Stimulated activated CD8-positive, alpha-beta memory T cell treated with anti-CD3 and anti-CD28 coated beads, Interleukin-4, amount 100 ng/mL, for 48 hours (primary cell): ENCODE results near the gene SH3D19.

Source experiments
- DNase-seq: peaks from one replicate; pipeline ENCODE4 v3.0.0-alpha.2; 2020

The SH3D19 gene, protein sequence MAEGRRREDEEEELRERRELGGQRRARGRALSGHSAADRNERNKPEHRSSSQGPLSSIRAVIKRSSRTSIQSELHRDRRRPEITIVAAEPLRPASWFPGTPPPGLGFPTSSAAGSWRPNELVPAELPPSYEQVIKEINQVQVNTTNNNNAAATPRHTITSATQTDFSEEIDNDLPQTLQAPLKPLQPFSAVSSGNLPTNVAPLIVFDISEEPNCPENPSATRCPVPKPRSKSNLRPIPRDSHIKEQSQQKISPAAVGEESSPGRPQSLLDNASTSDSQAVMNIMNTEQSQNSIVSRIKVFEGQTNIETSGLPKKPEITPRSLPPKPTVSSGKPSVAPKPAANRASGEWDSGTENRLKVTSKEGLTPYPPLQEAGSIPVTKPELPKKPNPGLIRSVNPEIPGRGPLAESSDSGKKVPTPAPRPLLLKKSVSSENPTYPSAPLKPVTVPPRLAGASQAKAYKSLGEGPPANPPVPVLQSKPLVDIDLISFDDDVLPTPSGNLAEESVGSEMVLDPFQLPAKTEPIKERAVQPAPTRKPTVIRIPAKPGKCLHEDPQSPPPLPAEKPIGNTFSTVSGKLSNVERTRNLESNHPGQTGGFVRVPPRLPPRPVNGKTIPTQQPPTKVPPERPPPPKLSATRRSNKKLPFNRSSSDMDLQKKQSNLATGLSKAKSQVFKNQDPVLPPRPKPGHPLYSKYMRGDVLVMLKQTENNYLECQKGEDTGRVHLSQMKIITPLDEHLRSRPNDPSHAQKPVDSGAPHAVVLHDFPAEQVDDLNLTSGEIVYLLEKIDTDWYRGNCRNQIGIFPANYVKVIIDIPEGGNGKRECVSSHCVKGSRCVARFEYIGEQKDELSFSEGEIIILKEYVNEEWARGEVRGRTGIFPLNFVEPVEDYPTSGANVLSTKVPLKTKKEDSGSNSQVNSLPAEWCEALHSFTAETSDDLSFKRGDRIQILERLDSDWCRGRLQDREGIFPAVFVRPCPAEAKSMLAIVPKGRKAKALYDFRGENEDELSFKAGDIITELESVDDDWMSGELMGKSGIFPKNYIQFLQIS

DNA sequence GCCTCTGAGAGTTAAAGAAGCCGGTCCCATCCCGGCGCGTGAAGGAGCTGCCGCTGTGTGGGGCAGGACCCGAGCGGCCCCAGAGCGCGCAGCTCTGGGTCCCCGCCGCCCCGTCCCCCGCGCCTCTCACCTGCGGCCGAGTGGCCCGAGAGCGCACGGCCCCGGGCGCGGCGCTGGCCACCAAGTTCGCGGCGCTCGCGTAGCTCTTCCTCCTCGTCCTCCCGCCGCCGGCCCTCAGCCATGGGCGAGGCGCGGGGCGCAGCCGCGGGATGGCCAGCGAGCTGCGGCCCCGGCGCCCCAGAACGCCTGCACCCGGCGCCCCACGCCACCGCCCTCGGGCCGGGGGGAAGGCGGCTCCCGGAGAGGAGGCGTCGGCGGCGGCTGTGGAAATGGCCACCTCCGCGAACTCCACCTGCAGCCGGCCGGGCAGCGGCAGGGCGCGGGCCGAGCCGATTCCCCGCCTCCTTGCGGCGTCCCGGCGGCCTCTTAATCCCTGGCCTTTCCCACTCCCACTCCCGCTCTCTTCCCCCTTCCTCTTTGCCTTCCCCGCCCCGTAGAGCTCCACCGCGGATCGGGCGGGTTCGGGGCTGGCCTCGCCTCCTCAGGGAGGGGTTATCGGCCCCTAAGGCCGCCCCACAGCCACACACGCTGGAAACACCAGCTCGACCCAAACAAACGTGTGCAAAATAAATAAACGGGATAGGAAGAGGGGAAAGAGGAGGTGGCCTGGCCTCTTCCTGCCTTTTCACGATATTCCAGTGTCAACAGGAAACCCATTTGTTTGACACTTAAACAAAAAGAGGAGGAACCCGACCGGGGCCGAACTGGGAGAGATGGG is at the start of gene SH3D19:
Gene SH3D19, minus strand, starts transcription at position 495 of the 838 bp plus-strand sequence. Its CDS starts 253 bp downstream, at position 242.
- DNase-seq = no peak

DNA sequence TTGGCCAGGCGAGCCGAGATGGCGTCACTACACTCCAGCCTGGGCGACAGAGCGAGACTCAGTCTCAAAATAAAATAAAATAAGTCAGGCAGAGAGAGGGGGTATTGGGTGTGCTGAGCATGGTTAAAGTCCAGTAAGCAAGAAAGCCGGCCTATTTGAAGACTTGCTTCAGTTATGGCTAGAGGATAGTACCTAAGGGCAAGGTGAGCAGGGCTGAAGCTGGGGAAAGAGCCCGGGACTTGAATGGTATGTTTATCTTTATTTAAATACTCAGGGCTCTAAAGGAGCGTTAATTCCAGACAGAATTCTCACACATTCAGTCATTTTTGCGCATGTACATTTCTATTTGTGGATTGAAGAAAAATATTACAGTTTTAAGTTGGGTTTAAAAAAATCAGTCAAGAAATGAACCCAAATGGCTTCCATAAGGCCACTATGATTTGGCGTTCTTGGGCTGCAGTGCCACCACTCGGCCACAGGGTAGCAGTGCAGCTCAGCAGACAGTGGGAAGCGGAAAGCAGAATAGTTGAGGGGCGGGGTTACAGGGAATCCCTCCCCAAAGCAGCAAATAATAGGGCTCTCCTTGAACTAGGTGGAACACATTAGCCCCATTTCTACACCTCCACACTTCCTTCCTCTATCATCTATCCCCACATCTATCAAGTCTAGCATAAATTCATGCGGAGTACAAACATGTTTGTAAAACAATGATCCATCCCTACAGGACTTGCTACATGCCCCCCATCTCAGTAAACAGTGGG is 37.2 kb upstream of the SH3D19 start:
- peak; percentile 84 for DNase-seq

DNA sequence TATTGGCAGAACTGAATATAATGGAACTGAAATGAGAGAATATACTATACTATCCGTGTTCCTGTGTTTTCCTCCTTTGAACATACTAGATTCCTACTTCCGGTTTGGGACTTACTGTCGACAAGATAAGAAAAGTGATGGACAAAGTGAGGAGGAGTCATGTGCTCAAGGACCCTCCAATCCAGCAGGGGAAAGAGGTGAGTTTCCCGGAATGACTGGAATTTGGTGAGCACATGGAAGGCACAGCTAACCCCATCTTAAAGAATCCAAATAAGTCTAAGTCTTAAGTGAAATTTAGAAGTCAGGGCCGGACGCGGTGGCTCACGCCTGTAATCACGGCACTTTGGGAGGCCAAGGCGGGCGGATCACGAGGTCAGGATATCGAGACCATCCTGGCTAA is 36.6 kb upstream of the SH3D19 start:
- no peak for DNase-seq

DNA sequence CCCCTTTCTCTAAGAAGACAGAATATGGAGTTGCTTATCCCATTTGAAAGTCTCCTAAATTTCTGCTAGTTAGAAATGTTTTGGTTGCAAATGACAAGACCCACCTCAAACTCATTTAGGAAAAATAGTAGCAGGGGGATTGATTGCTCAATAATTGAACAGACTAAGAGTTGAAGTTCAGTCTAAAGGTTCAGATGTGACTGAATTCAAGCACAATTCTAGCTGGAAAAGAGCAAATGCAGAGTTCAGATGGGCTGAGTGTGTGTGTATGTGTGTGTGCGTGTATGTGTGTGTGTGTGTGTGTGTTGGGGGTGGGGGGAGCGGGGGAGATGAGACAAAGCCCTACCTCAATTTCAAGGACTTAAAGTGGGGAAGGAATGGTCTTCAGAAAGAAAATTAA is 35.7 kb upstream of the SH3D19 start:
- no peak for DNase-seq

DNA sequence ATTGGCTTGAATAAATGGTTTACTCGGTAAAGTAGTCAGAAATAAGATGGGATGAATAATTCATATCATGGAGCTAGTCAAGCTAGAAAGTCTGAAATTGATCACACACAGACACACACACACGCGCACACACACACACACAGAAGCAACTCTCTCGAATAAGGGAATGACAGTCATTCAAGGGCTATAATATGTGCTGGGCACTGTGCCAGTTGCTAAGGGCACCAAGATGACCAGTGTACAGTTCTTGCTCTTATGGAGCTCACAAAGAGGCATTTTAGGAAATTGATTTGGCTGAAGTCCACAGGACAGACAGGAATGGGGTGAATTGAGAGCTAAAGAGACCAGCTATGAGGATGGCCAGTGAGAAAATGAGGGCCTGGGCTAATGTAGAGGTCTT is 34.2 kb upstream of the SH3D19 start:
- DNase-seq = no peak

DNA sequence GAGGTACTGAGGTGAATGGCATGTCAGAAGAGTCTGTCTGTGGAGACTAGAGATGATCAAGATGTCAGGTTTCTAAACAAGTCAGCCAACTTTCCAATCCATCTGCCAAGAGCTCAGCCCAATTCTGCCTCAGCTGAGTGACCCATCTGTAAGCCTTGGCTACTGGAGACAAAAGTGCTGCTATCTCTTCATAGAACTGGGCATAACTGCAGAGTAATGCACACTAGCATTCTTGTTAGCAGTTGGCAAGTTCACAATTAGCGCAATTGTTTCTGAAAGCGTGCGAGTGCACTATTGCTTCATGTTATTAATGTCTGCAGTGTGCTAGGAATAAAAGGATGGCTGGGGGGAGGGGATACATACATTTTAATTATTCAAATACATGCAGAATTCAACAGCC is 32.9 kb upstream of the SH3D19 start:
- DNase-seq = no peak

DNA sequence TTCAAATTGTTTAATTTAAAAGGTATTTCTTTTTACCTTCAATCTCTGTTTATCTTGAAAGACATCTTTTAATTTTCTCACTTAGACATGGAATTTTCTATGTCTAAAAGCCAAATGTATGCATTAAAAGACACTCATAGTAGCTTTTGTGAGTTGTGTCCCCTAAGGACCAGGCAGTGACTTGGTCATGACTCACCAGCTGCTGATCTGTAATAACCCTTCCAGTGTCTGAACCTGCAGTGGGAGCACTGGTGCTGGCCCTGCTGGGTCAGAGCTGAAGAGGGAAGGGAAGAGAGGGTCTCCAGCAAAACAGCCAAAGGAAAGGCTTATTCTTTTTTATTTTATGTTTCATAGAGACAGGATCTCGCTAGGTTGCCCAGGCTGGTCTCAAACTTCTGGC is 31.1 kb upstream of the SH3D19 start:
- no peak for DNase-seq

DNA sequence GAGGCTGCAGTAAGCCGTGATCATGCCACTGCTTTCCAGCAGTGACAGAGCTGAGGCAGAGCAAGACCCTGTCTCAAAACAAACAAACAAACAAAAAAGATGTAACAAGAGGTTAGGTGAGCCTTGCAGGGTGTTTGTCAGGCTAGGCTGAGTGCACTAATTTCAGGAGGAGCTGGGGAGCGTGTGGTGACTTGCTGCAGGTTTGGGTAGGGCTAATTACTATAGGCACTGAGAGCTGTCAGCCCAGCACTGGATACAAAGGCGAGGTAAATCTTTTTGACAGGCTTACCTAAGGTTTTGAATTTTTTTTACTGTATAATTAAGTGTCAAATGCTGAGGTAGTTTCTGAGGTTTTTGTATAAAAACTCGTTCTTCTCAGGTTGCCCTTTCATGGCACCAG is 29.8 kb upstream of the SH3D19 start:
- no peak for DNase-seq

DNA sequence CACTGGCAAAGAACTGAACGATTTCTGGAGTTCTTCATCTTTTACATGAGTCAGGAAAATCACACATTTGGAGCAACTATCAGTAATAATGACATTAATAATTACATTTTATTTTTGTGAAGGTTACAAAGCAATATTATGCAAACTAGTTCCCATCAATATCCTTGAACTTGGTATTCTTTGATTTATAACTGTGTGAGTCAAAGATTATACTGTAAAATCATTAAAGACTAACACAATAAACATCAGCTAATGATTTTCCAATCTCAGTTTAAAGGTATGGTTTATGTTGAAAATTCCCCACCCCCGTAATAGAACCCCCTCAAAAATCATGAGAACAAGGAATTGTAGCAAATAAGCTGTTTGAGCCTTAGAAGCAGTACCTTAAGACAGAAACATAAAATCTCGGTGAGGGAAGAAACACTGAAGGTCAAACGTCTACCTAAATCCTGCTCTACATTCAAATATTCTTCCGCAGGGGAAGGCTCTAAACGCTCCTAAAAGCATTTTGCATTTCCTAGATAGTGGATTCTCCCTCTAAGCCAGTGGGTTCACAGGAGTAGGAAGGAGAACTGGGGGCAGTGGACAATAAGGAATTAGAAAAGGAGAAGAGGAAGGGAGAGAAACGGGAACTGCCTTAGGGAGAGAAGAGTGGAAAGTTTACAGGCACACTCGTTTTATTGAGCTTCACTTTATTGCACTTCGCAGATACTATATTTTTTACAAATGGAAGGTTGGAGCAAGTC is 22.3 kb upstream of the SH3D19 start:
- DNase-seq = no peak

DNA sequence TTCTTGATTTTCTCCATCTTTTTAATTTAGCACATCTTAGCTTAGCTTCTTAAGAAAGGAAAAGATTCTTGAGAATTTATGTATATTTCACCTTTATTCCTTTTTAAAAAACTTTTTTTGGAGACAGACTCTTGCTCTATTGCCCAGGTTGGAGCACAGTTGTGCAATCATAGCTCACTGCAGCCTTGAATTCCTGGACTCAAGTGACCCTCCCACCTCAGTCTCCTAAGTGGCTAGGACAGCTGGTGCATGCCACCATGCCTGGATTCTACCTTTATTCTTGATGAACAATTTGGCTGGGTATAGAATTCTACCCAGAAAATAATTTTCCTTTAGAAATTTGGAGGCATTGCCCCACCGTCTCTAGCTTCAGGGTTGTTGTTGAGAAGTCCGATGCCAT is 19.5 kb upstream of the SH3D19 start:
- DNase-seq = no peak

DNA sequence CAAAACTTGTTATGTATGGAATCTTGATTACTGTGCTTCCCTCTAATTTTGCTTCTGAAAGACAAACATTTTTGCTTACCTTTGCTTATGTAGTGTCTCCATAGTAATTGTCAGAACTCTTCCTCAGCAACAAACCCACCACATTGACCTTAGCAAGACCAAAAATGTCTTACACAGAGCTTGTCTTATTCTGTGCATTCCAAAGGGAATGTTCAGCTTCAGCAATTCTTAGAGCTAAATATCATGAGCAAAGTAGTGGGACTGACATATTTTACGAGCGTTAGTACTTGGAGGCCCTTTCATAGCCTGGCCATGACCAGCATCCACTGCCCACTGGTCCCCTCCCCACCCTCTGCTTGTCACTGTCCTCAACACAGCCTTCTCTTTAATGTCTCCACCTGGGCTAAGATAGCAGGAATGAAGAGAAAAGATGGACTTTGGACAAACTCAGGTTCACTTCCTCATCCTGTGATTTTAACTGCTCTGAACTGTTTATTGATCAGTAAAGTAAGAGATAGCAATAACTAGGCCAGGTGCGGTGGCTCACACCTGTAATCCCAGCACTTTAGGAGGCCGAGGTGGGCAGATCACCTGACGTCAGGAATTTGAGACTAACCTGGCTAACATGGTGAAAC is 15.5 kb upstream of the SH3D19 start:
- DNase-seq = no peak

DNA sequence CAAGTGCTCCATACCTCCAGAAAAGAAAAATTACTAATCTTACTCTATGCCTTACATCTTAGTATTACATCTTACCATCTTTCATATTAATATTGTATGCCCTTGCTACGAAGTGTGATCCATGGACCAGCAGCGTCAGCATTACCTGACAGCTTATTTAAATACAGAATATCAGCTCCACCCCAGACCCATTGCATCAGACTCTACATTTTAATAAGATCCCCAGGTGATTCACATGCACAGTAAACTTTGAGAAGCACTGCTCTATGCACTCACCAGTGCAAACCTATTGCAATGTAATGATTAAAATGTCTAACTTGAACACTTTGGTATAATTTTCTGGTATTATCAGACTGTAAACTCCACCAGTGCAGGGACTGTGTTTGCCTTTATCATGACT is 14.1 kb upstream of the SH3D19 start:
- DNase-seq = no peak

DNA sequence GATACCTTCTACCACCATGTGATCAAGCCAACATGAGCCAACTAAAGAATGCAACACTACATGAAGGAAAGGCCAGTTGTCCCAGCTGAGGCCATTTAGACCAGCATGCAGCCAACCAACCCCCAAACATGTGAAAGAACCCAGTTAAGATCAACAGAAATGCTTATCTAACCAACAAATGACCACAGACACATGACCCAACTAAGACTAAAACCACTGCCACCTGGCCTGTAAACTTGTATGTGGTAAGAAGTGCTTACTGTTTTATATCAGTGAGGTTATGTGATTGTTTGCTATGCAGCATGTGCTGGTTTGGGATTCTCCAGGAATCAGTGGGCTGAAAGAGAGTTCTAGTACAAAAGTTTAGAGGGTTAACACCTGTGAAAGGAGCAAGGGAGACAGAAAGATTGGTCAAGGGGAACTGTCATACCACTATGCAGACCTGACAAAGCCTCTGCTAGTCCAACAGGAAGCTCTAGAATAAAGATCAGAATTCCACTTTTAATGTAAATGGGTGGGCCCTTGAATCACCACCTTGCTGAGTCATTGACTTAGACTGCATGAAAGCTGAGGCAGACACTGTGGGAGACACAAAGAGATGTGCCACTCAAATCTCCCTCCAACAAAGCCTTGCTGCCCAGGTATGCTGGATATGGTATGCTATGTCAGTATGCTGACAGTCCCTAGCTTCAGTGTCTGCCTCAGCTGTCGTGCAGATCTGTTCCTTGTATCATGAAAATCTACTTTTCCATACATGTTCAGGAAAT is 6.1 kb upstream of the SH3D19 start:
- DNase-seq = no peak

DNA sequence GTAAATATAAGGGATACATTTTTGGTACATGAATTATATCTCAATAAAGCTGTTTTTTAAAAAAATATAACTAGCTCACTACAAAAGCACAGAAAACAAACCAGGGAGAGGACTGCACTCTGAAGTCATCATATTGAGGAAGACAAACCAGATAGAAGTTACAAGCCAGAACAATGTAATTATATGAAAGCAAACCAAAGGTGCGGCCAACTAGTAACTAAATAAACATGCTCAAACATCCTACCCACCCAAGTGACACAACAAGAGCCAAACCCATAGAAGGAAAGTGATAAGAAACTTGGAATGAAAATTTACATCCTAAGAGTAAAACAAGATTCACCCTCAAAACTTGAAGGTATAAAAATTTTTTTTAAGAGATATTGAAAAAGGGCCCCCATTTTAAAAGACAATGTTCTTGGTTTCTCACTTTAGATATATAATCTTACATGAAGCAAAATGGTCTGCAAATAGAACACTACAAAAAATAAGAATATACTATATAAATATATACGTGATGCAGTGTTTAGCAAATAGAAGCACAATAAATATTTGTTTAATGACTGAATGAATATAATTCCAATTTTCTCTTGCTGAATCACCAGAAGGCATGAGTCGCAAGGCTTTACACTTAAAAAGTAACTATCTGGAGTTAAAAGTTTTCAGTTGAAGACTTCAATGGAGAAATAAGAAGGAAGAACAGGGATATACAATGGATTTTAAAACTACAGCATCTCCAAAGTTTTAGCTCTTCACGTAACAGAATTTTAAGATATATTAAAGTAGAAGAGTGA is 4.0 kb upstream of the SH3D19 start:
- DNase-seq = no peak

DNA sequence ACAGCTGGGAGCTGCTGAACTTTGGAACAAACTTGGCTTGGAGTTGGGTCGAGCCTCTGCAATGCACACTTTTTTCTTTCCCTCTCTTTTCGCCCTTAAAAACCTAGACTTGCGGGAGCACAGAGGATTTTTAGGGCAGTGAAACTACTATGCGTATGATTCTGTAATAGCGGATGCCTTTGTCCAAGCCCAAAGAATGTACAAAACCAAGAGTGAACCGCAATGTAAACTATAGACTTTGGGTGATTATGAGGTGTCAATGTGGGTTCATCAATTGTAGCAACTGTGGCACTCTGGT is 493 bp upstream of the SH3D19 start:
- no peak for DNase-seq

DNA sequence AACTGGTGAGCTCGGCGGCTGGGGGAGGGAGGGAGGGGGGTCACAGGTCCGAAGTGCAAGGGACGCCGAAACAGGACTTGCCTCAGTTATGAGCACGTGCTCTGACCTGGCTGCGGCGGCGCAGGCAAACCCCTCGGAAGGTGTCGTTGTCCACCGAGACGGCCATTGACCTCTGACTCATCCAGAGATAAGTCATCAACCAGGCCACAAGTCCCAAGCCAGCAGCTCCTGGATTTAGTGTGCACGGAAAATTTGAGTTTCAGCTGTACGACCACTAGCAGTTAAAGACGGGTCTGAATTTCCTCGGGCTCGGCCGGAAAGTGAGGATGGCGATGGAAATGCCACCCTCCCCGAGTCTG is 674 bp downstream of the SH3D19 start:
- DNase-seq = peak; percentile 32

DNA sequence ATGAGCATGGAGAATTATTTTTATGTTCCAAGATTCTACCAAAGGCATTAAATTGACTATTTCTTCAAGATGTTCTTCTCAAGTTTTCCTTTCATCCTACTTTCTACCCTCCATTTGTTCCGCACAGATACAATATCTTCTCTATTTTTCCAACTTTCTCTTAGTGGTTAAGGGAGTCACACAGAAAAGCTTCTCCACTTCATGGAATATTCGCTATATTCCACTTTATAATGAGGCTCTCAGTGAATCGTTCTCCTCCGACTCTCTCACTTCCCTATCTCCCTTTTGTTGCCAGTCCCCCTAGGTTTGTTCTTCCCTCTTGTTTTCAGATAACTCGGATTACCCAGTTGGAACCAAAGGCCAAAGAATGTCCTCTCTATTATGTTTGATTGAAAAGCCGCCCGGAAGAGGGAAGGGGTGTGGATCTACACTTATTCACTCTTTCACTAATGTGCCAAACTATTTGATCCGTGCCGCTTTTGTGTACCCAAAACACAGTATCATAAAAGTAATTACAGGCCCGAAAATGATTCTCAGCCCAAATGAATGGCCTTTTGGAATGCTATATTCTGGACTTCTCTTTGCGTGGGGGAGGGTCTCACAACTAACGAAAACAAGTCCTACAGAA is 1.2 kb downstream of the SH3D19 start:
- no peak for DNase-seq

DNA sequence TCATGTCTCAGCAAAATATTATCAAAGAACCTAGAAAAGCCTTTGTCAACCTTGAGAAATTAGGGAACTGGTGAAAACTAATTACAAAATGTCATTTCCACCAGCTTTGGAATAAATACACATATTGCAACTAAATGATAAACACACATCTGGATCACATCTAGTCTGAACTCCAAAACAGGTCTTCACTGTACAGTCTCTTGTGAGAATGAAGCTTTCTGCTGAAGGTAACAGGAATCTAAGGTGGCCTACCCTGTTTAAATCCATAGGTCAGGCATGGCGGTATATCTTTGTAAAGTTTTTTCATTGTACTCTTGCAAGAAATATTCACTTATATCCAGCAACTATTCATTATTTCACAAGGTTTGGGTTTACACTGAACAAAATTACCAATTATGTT is 1.7 kb downstream of the SH3D19 start:
- DNase-seq = no peak

DNA sequence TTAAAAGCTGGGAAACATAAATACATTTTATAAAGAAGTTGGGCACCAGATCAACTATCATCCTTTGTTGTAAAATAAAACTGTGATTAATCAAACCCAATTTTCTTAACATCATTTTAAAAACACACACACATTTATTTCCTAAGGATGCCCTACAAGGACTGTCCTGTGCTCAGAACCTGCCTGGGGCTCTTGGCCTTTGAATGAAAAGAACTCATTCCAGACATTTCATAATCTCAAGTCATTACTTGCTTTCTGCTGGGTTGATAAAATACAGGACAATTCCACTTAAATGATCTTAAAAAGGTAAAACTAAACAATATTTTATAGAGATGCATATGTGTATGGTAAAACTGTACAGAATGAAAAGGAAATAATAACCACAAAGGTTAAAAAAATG is 2.8 kb downstream of the SH3D19 start:
- DNase-seq = no peak
